Stimulated activated CD8-positive, alpha-beta memory T cell treated with anti-CD3 and anti-CD28 coated beads, Interleukin-4, amount 100 ng/mL, for 24 hours (primary cell): ENCODE measurements around the gene CPNE2.

Source experiments
- DNase-seq: peaks from one replicate; pipeline ENCODE4 v3.0.0-alpha.2; 2020; ENCODE audit warnings: low read depth

CPNE2 gene

GRCh38 chr16:57196286-57196685, 103.9 kb downstream of the CPNE2 start:
- no peak for DNase-seq

DNA sequence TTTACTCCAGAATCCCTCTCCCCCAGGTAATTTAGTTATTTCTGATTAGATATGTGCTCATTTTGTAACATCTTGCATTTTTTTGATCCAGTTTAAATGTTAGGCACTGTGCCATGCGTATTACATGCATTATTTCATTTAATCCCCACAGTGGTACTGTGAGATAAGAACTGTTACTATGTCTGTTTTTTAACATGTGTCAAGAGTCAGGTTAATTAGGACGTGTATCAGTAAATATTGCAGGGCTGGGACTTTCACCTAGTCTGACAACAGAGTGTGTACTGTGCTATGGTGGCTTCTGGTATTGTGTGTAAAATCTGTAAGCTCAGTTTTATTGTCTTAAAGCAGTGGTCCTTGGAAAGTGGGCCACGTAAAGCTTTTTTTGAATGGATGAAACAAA, 104.4 kb downstream of the CPNE2 start:
- DNase-seq = no peak
